NCI-H1092 (cell line): ENCODE results near the gene PCLAF.
A peak's percentile ranks its signal among the peaks of the same experiment; 100 is the strongest.
"Not testable (repeated sequence)": the region's sequence is repeated elsewhere in the genome, so short reads cannot be mapped to it uniquely, and the experiment has no call there.

ENCODE experiments used
- DNase-seq: peaks from one replicate; lab custom pipeline; 2025; lab: John Stamatoyannopoulos, UW

Gene PCLAF, protein sequence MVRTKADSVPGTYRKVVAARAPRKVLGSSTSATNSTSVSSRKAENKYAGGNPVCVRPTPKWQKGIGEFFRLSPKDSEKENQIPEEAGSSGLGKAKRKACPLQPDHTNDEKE

DNA sequence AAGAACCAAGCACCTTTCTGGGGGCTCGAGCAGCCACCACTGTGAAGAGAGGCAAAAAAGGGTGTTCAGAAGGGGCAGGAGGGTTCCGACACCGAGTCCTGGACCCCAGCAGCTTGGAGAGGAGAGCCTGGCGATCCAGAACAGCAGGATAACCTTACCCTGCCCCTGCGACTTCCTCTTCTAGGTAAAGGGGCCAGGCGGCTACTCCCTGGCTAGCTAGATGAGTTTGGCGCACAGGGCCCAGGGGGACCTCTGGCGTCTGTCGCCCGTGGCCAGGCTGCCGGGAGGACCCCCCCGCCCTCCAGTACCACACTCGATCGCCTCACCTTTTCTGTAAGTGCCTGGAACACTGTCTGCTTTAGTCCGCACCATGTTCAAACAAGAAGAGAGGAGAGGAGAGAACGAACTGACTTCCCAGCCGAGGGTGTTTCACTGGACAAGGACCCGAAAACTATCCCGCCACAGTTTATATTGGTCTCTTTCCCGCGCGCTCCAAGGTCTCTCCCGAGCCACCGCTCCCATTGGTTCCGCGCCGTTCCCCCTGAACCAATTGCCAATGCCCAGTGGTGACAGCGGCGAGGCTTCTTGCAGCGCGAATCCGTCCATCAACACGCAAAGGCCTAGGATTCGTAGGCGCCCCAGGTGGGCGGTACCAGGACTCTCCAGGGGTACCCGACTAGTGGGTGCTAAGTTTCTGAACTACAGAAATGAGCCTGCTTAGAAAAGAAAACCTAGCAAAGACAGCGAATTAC is at the start of gene PCLAF:
Gene PCLAF (minus strand): TSS at position 442 of the 752 bp plus-strand sequence. CDS start 70 bp downstream, at position 372.
- DNase-seq = peak; percentile 89

DNA sequence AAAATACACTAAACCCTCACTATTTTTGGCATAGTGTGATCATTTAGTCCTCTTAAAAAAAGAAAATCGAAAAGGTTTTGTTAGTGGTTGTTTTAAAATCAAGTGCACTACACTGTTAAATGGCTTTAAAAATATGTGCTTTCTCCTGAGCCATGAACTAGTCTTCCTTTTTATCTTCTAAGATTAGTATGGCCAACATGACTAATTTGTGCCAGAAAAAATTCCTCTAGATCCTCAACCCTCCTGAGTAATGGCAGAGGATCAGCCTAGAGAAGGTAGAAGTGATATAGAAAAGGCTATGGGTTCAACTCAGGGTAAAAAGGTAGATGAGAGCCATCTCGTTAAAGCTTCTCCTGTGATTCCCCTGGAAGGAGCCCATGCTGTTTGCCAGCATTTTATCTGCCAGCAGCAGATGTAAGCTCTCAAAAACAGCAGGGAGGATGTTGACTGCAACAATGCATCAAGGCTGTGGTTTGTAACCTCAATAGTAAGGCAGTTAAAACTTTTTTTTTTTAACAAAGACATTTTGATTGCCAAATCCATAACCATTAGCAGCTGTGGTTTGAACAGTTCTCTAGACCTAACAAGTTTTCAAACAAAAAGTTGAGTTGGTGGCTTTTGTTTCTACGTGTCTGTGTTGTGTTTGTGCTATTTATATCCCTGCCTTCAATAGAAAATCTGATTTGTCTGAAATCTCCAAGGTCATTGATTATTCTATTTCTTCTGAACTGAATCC is 48.9 kb upstream of the PCLAF start:
- DNase-seq = peak; percentile 44

DNA sequence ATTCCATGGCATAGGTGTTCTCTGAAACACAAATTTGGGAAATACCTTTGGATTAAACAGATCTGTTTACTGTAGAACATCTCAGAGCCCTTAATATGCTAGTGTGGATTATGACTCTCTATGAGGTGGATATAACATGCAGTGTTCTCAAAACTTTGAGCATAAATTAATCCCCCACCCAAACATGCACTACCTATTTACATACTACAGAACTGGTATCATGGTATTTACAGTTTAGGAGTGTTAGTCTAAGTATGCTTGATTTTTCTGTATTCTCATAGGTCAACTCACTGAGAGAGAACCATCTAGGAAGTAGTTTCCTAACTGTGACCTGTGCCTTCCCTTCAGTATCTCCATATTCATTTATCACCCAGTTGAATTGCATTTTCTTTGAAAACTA is 48.2 kb upstream of the PCLAF start:
- DNase-seq = no peak

DNA sequence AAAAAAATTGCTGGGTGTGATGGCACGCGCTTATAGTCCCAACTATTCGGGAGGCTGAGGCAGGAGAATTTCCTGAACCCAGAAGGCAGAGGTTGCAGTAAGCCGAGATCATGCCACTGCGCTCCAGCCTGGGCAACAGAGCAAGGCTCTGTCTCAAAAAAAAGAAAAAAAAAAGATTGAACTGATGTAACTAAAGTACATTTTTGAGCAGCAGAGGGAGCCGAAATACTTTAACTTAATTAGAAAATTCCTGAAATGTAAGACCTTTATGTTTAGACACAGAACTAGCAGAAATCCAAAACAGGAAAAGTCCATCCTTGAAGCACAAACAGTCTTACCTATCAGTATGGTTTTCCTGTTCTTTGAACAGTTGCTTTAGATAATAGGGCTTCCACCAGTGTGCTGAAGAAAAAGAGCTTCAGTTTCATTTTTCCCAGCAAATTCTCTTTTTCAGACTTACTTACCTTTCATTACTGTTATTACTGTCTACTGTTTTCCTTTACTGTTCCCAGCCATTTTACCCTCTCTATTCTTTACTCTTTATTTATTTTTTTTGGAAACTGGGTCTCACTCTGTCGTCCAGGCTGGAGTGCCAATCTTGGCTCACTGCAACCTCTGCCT is 45.7 kb upstream of the PCLAF start:
- DNase-seq = no peak

DNA sequence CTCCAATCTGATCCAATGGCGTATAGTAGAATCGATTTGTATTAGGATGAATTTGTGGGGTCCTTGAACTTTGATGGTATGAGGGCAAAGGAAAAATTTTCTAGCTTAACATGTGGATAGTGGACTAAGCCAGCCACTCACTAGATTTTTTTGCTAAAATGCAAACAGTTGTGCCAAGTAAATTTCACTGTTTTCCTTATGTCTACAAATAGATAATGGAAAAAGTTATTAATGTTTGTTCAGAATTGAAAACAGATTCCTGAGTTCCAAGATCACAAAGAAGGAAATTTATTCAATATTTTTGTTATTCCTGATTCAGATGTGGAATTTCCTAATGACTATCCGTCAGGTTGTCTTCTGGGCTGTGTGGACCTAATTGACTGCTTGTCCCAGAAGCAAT is 44.0 kb upstream of the PCLAF start:
- no peak for DNase-seq

DNA sequence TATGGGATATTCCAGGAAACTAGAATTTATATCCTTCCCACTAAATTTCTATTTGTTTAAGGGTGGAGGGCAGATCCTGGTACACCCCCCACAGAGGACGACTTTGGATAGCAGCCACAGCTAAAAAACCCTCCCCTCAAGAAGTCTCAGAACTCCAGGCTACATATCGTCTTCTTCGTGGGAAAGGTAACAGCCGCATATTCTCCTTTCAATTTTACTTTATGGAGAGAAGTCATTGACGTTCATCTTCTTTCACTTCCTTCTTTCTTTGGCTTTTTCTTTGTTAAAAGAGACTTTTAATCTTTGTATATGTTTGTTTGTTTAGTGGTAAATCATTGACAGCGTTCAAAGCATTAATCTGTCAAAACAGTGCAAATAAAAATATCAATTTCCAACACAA is 42.7 kb upstream of the PCLAF start:
- DNase-seq = no peak

DNA sequence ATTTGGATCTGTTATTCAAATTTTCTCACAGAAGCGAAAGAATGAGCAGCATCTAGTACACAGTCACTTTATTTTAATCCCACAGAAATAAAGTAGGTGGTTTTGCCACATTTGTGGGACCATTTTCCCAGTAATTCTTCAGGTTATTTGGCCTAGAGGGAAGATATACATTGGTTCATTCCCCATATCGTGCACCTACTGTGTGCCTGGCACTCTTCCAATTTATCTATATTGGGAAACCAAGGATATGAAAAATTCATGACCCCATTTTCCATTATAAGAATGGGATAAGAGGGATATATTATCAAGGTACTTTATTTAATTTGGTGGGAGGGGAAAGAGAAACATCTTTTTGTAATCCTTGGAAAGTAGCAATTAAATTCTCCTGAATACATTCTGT is 41.5 kb upstream of the PCLAF start:
- DNase-seq = no peak

DNA sequence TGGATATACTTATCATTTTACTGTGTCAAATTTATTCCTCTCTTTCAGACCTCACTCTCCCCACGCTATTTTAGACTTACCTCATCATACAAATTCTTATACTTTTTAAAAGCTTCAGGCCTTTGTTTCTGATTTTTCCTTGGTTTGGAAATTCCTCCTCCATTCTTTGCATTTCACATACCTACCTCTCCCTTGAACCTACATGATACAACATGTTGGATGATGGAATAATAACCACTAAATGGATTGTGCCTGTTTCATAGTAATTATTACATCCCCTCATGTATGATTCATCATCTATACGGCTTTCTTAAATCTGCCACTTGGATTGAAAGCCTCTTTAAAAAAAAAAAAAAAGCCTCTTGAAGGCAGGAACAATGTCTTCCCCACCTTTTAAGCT is 31.0 kb upstream of the PCLAF start:
- no peak for DNase-seq

DNA sequence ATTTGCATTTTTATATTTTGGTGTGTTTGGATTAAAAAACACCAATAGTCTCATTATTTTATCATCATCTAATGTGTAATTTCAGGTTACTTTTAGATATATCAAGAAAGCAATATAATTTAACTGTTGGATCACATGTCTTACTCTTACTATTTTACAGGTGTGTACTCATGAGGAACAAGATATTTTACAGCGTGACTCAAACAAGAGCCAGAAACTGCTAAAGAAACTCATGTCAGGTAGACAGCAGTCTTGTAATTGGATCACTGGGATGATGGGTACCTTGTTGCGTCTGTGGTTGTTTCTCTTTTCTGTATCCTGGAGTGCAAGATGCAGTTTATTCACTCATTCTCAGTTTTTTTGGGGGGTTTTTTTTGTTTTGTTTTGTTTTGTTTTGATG is 19.3 kb upstream of the PCLAF start:
- DNase-seq = no peak

DNA sequence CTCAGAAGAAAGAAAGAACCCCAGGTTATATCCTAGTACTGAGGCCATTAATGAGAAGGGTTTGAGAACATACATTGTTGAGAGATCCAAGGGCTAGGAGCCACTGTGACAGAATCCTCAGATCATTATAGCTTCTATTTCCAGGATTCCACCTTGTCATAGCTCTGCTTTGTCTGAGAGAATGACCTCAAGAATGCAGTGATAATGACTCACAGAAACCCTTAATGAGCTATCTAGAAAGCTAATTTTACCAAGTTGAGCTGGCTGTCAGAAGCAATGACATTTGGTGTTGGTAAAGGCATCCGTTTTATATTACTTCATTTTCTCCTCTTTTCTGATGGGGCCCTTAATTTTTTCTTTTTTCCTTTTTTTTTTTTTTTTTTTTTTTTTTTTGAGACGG is 17.3 kb upstream of the PCLAF start:
- no peak for DNase-seq

DNA sequence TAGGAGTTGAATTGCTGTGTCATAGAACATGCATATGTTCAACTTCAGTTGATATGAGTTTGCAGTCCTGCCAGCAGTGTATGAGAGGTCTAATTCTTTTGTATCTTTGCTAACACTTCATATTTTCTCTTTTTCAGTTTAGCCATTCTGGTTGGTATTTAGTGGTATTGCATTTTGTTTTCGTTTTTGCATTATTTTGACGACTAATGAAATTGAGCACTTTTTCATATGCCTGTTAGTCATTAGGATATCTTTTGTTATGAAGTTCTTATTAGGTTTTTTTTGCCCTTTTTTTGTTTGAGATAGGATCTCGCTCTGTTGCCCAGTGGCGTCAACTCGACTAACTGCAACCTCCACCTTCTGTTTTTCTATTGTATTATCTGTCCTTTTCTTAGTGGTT is 15.5 kb upstream of the PCLAF start:
- DNase-seq = no peak

DNA sequence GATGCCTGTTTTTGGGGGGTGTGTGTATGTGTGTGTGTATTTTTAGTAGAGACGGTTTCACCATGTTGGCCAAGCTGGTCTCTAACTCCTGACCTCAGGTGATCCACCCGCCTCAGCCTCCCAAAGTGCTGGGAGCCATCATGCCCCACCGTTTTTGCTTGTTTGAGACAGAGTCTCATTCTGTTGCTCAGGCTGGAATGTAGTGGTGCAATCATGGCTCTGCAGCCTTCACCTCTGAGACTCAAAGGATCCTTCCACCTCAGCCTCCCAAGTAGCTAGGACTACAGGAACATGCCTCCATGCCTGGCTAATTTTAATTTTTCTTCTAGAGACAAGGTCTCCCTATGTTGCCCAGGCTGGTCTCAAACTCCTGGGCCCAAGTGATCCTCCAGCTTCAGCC is 11.2 kb upstream of the PCLAF start:
- DNase-seq = not testable (repeated sequence)

DNA sequence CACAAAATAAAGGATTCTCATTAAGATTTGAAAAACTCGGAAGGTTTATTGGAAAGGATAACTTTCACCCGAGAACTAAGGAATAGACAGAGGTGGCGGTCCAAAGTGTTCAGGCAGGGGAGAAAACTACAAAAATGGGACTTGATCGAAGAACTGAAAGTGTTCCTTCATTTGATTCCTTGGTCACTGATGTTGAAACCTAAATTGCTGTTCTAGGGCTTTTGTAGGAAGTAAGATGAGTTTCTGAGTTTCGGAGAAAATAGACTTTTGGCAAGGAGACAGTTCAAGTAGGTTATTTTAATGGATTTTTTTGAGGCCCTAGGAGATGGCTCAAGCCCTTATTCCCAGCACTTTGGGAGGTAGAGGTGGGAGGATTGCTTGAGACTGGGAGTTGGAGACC is 7.8 kb upstream of the PCLAF start:
- no peak for DNase-seq

DNA sequence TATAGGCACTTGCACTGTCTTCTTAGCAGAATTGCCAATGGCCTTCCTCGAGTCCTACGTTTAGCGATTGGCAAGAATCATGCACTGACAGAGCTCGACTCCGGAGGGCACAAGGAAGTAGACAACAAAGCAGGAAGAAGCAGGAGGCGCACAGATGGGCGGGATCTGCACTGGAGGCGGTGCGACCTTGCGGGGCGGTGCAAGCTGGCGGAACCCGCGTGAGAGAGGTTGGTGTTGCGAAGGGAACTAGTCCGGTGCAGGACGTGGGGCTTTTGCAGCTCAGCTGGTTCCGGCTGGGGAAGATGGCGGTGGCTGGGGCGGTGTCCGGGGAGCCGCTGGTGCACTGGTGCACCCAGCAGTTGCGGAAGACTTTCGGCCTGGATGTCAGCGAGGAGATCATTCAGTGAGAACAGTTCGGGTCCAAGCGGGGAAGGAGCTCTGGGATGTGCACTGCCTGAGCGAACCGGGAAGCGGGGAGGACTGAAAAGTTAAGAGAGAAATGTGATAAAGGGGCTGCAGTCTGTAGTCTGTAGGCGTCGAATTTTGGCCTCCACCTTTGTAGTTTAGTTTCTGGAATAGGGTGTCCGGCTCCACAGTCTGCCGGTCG is 6.4 kb upstream of the PCLAF start, which contains the start of gene TRIP4:
Gene TRIP4 (plus strand): TSS at position 275 of the 607 bp plus-strand sequence. CDS start 28 bp downstream, at position 303.
- peak; percentile 87 for DNase-seq

DNA sequence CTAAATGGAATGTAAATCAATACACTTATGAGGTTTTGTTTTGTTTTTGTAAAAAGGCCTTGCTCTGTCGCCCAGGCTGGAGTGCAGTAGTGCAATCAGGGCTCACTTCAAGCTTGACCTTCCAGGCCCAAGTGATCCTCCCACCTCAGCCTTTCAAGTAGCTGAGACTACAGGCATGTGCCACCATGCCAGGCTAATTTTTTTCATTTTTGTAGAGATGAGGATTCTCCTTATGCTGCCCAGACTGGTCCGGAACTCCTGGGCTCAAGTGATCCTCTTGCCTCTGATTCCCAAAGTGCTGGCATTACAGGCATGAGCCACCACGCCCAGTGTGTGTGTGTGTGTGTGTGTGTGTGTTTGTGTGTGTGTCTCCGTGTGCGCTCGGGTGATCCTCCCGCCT is 5.0 kb upstream of the PCLAF start:
- no peak for DNase-seq

DNA sequence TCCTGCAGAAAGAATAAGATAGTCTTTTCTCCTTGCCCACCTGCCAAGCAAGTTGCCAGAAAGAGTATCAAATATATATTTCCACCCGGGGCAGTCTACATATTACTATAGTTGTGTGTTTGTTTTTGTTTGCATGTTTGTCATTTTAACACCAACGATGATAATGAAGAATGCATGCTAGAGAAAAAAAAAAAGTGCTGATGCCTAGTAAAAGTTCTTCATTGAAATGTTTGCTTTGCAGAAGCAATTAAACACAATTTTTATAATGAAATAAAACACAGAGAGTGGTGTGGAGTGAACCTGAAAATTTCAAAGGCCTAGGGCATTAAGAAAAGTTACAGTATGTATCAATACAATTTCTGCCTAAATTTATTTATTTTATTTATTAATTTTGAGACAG is 2.5 kb upstream of the PCLAF start:
- no peak for DNase-seq

DNA sequence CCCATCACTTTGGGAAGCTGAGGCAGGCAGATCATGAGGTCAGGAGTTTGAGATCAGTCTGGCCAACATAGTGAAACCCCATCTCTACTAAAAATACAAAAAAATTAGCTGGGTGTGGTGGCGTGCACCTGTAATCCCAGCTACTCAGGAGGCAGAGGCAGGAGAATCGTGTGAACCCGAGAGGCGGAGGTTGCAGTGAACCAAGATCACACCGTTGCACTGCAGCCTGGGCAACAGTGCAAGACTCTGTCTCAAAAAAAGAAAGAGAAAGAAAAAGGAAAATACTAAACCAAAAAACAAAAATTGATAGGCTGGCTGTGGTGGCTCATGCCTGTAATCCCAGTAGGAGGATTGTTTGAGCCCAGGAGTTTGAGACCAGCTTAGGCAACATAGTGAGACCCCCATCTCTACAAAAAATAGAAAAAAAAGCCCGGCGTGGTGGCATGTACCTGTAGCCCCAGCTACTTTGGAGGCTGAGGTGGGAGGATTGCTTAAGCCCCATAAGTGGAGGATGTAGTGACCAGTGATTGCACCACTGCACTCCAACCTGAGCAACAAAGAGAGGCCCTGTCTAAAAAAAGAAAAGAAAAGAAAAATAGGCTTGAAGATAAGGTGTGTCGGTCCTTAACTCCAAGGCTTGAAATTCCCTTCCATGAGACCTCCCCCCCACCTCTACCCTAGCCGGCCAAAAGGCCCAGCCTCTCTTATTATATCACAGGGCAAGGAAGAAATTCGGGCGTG is 941 bp downstream of the PCLAF start:
- DNase-seq = not testable (repeated sequence)

DNA sequence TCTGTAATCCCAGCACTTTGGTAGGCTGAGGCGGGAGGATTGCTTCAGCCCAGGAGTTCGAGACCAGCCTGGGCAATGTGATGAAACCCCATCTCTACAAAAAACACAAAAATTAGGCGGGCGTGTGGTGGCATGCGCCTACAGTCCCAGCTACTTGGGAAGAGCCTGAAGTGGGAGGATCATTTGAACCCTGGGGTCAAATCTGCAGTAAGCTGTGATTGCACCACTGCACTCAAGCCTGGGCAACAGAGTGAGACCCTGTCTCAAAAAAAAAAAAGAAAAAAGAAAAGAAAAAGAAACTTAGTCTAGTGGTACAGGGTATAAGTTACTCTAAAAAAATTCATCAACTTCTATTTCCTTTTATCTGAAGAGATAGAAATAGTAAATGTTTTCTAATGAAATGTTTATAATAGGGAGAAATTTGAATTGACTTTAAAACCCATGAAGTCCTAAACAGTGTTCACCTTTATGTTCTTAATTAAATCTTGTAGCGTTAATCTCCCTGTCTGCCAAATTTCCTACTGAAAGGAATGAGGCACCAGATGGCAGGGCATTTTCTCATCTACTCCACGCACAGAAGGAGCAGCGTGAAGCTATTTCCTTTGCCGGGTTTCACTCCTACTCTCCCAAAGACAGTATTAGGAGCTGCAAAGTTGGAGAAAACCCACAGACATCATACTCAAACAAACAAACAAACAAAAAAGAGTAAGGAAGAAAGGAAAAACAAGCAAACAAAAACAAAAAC is 1.9 kb downstream of the PCLAF start:
- no peak for DNase-seq

DNA sequence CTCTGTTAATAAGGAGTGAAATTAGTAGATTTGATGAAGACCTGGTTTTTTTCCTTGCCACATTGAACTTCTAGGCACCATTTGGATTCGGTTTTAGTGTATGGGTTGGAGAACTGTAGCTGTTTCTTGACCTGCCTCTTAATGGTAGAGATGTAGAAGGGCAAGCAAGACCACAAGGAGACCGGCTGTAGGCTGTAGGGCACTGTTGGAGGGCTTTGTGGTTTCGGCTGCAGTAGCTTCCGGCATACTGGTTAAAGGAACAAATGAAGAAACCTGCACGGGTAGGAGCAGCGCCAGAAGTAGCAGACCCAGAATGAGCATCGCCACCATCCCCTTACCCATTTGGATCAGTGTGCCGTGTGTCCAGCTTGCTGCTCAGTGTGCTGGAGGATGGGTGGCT is 7.9 kb downstream of the PCLAF start:
- no peak for DNase-seq

DNA sequence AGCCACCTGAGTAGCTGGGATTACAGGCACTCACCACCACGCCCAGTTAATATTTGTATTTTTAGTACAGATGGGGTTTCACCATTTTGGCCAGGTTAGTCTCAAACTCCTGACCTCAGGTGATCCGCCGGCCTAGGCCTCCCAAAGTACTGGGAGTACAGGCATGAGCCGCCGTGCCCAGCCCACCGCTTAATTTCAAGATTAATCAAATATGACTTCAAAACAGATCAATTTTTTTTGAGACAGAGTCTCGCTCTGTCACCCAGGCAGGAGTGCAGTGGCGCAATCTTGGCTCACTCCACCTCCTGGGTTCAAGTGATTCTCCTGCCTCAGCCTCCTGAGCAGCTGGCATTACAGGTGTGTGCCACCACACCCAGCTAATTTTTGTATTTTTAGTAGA is 9.9 kb downstream of the PCLAF start:
- not testable (repeated sequence) for DNase-seq

DNA sequence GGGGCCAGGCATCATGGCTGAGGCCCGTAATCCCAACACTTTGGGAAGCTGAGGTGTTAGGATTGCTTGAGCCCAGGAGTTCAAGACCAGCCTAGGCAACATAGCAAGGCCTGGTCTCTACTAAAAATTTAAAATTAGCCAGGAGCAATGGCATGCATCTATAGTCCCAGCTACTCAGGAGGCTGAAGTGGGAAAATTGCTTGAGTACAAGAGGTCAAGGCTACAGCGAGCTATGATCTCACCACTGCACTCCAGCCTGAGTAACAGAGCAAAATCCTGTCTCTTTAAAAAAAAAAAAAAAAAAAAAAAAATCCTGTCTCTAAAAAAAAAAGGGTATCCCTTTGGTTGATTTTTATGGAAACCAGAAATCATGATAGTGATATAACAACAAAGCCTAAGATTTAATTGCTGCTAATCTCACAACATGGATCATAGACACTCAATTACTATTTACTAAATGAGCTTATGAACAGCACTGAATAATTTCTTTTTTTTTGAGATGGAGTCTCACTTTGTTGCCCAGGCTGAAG is 12.1 kb downstream of the PCLAF start:
- DNase-seq = no peak
